Islet precursor cell (in vitro differentiated cells): Measurements from ENCODE around the gene CRYGB.
"Not testable (repeated sequence)": the region's sequence is repeated elsewhere in the genome, so short reads cannot be mapped to it uniquely, and the experiment has no call there.

Experiments
- DNase-seq: peaks from one replicate; pipeline ENCODE4 v3.0.0-alpha.2; 2018

The CRYGB gene

GRCh38 chr2:208148803-208149202 is 2.8 kb upstream of the CRYGB start:
- no peak for DNase-seq

- no peak for DNase-seq
These were observed 1.8 kb upstream of the CRYGB start for GRCh38 chr2:208147759-208148158.

GRCh38 chr2:208147008-208147407 is 1.1 kb upstream of the CRYGB start:
- no peak for DNase-seq

GRCh38 chr2:208142925-208143799 is 2.8 kb downstream of the CRYGB start:
- no peak for DNase-seq

- DNase-seq: no peak
These were observed 3.6 kb downstream of the CRYGB start for GRCh38 chr2:208142240-208142924.

DNA sequence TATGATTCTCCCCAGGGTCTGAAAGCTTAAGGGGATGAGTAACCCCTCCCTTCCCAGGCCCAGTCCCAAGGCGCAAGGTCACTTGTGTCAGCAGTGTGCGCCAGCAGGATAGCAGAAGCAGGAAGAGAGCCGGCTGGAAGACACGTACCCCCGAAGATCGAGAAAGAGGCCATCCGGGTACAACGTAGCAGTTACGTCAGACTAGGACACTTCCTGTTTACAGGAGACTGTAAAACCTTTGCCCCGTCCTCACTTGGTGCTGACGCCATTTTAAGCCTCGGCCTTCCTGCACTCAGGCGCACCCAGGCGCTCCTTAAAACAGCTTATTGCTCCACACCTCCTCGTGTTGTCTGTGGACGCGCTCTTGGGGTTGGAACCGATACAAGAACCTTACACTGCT is 6.5 kb downstream of the CRYGB start:
- DNase-seq: no peak

DNA sequence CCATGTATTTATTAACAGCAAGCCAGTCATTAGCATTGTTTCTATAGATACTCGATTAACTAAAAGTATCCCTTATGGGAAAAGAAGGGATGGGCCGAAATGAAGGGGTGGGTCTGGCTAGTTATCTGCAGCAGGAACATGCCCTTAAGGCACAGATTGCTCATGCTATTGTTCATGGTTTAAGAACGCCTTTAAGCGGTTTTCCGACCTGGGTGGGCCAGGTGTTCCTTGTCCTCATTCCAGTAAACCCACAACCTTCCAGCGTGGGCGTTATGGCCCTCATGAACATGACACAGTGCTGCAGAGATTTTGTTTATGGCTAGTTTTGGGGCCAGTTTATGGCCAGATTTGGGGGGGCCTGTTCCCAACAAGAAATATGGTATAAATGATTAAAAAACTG is 7.6 kb downstream of the CRYGB start:
- not testable (repeated sequence) for DNase-seq

DNA sequence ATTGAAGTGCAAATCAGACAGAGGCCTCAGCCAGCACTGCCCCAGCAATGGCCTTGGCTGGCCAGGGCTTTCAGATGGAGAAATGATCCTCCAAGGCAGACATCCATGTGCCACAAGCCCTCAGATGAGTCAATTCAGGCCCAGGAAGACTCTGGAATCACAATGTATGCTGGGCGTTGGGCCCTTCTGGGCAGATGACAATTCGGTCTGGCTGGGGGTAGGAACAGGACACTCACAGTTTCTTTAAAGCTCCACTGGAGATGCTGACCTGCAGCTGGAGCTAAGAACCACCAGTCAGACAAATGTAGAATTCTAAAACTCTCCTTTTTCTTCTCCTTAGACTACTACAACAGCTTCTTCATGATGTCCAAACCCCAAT is 9.3 kb downstream of the CRYGB start:
- DNase-seq: no peak

- no peak for DNase-seq
These were observed 9.9 kb downstream of the CRYGB start for GRCh38 chr2:208135794-208136715.

DNA sequence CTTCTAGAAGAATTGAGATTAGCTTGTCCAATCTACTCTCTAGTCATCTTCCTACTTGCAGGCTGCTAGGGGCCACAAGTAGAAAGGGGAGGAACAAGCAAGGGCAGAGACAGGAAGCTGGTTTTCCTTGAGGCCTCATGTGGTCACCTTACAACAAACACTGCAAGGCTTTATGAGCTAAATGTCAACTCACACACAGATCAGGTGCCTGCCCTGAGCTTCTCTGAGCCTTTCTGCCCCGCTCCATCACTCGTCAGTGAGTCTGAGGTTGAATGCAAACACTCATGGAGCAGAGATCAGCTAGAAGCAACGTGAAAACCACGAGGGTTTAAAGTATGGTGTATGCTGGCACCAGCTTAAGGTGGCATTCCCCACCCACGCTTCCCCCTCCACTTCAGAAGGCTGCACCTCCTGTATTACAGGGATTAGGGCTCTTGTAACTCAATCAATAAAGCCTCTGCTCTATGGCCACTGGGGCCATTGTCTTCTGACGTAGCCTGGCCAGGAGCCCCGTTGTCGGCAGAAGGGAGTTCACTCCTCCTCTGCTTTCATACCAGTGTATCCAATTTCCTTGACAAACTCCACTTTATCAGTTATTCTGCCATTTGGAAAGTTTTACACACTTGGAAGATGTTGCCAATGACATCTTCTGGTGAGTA is 10.9 kb downstream of the CRYGB start:
- DNase-seq: no peak

DNA sequence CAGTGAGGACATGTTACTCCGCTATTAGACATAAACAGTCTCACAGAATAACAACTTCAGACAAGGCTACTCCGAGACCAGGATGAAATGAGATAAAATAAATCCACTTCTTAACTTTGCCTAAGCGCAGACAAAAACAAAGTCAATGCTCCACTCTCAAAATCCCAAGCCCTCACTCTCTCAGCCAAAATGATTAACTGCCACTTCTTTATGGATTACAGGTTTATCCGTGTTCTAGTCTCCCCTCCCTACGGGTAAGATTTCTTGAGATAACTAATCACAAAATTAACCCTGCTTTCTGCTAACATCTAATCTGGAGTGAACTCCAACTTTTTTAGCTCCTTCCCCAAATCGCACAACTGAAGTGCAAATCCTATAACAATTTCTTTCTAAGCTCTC is 15.2 kb downstream of the CRYGB start:
- DNase-seq: no peak

DNA sequence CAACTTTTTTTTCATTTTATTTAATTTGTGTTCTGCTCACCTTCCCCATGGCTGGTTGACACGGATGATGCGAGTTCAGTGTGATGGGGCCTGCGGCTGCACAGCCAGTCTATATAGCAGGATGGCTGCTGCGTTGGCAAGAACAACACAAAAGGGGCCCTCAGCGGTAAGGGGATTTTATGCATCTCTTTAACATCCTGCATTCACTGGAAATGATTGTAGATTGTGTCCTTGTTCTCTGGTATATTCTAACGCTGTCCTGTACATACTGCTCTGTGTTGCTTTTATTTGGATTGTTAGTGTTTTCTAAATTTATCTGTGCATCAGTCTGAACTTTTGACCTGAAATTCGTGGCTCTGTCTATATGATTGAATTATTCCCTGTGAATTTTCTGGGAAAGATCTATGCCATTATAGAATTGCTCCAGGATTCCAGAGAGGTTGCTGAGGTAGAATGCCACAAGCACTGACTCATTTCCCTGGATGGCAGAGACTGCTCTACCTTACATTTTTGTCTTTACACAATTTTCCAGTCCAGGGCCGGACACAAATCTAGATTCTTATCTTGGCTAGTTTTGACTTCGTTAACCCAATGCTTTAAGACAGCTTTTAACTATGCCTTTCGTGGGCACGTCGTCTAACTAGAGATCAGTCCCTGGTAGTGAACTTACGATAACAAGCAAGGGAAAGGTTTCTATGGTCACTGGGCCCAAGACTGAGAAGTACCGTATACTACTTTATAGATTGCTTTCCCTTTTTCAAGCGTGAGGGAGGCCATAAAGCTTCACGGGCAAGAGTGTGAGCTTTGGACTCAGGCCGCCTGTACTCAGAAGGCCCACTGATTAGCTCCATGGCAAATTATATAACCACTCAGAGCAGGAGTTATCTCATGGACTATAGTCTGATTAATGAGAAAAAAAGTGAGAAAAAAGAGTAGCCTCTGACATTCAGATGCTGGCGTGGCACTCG is 15.9 kb downstream of the CRYGB start, which contains the start of gene CRYGC:
CRYGC (minus strand) TSS at position 85 of the 968 bp plus-strand sequence; CDS start at position 49, 36 bp downstream.
- DNase-seq: peak; percentile 72

GRCh38 chr2:208128136-208128535 is 17.8 kb downstream of the CRYGB start:
- DNase-seq: no peak

DNA sequence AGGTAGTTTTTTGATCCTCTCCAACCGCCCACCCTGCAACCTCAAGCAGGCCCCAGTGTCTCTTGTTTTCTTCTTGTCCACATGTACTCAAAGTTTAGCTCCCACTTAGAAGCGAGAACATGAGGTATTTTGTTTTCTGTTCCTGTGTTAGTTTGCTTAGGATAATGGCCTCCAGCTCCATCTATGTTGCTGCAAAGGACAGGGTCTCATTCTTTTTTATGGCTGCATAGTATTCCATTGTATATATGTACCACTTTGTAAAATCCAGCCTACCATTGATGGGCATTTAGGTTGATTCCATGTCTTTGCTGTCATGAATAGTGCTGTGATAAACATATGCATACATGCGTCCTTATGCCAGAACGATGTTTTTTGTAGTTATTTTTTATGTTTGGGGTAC is 18.9 kb downstream of the CRYGB start:
- DNase-seq: no peak

GRCh38 chr2:208125251-208125650 is 20.7 kb downstream of the CRYGB start:
- DNase-seq: no peak

DNA sequence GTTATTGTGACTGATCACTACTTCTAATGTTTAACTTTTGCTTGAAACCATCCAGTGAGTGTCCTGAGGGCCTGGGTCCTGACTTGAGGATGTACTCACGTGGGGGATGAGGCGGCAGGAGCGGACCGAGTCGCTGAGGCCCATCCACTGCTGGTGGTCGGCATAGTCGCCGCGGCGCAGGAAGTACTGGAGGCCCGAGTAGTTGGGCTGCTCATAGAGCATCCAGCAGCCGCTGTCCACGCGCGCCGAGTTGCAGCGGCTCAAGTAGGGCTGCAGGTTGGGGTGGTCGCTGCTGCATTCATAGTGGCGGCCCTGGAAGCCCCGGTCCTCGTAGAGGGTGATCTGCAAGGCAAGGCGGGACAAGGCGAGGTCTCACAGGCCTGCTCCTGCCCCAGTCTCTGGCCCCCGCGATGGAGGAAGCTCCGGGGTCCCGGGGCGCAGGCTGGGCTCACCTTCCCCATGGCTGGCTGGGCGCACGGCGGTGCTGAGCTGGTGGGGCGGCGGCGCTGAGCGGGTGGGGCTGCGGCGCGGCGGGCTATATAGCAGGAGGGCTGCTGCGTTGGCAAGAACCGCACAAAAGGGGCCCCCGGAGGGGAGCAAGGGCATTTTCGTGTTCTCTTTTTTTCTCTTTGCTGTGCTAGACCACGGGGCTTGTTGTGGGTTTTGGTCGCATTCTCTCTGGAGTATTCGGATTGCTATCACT is 21.8 kb downstream of the CRYGB start, which contains the start of gene CRYGD:
CRYGD (minus strand) TSS at position 512 of the 703 bp plus-strand sequence; CDS start at position 461, 51 bp downstream.
- peak; percentile 62 for DNase-seq

DNA sequence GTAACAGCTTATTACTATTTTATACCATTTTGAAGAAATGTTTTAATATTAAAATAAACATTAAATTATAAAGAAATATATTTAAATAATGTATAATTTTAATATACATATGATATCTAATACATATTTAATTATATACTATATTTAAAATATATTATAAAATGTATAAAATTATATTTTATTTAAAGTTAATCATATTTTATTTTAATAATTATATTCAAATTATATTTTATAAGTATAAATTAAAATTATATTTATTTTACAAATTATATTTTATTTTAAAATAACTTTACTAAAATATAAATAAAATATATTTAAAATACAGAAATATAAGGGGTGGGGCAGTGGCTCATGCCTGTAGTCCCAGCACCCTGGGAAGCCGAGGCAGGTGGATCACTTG is 23.7 kb downstream of the CRYGB start:
- no peak for DNase-seq

DNA sequence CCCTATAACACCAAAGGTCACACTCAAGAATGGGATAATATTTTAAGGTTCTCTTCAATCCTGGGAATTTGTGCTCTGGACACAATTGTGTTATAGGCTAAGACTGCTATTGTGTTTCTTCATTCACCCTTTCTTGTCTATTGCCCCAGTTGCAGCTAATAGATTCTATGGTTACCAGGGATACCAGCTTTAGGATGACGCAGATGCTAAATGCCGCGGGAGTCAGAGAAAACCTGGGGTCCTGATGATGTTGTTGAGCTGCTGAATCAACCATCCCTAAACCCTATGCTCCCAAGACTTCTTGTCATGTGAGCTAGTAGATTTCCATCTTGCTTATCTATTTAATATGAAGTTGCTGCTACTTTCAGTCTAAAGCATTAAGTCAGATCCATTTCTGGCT is 27.0 kb downstream of the CRYGB start:
- no peak for DNase-seq

DNA sequence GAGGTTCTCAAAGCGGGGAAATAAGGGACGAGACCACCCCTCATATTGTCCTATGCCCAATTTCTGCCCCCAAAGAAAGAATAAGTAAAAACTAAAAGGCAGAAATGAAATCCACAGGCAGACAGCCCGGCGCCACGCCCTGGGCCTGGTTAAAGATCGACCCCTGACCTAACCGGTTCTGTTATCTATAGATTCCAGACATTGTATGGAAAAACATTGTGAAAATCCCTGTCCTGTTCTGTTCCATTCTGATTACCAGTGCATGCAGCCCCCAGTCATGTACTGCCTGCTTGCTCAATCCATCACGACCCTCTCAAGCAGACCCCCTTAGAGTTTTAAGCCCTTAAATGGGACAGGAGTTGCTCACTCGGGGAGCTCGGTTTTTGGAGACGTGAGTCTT is 28.6 kb downstream of the CRYGB start:
- not testable (repeated sequence) for DNase-seq

GRCh38 chr2:208112969-208113368 is 33.0 kb downstream of the CRYGB start:
- peak; percentile 88 for DNase-seq
